ENCODE data around the gene TSPEAR.

TSPEAR gene

DNA sequence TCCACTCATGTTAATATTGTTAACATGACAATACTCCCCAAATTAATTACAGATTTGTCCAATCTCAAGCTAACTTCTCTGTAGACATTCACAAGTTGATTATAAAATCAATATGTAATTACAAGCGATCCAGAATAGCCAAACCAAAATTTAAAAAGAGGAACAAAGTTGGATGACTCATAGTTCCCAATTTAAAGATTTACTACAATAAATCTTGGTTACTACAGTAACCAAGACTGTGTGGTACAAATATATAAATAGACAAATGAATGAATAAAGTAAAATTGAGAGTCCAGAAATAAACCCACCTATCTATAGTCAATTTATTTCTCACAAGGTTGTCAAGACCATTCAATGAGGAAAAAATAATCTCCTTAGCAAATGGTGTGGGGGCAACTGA lies 145.0 kb downstream of the TSPEAR start:
- H3K4me3 ChIP-seq (ENCODE audit: insufficient read depth, low read length, poor library complexity, severe bottlenecking) = no peak overlapping the region
- H3F3A ChIP-seq (ENCODE audit: insufficient read depth) = no peaks in the 10 kb centered on the region
- H3K79me2 ChIP-seq (ENCODE audit: insufficient read depth, low read length) = no peaks in the 10 kb centered on the region
- no peak overlapping the region for H3K27ac ChIP-seq (ENCODE audit: low read depth, low read length)
- no peaks in the 10 kb centered on the region for H4K20me1 ChIP-seq (ENCODE audit: low read depth, low read length)
- no peaks in the 10 kb centered on the region for H3K27me3 ChIP-seq (ENCODE audit: low read length)
- no peak for TF ChIP-seq EZH2phosphoT487 (conservative IDR thresholded peaks at IDR 0.05; ENCODE audit: low read length)
- TF ChIP-seq, protein P1, sequence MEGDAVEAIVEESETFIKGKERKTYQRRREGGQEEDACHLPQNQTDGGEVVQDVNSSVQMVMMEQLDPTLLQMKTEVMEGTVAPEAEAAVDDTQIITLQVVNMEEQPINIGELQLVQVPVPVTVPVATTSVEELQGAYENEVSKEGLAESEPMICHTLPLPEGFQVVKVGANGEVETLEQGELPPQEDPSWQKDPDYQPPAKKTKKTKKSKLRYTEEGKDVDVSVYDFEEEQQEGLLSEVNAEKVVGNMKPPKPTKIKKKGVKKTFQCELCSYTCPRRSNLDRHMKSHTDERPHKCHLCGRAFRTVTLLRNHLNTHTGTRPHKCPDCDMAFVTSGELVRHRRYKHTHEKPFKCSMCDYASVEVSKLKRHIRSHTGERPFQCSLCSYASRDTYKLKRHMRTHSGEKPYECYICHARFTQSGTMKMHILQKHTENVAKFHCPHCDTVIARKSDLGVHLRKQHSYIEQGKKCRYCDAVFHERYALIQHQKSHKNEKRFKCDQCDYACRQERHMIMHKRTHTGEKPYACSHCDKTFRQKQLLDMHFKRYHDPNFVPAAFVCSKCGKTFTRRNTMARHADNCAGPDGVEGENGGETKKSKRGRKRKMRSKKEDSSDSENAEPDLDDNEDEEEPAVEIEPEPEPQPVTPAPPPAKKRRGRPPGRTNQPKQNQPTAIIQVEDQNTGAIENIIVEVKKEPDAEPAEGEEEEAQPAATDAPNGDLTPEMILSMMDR (IDR thresholded peaks at IDR 0.05; ENCODE audit: insufficient read depth, low read length, poor library complexity, severe bottlenecking) = no peak
- no peak overlapping the region for H3K4me2 ChIP-seq (ENCODE audit: low read depth, low read length, poor library complexity, severe bottlenecking)
- H3K9me3 ChIP-seq (ENCODE audit: insufficient read depth, low read length) = no peaks in the 10 kb centered on the region
- no peak overlapping the region for H2AFZ ChIP-seq (ENCODE audit: low read depth, low read length, severe bottlenecking)
- no peaks in the 10 kb centered on the region for H3K9me2 ChIP-seq (replicated peaks; ENCODE audit: insufficient read depth, low read length)
- no peak overlapping the region for H3K9ac ChIP-seq (ENCODE audit: low read length)
- no peaks in the 10 kb centered on the region for H3K36me3 ChIP-seq (ENCODE audit: low read length)

- Histone ChIP-seq H3K4me2 (ENCODE audit: low read depth, low read length, poor library complexity, severe bottlenecking) (no peak overlapping the region), H3K9ac (ENCODE audit: low read length) (no peak overlapping the region), H3K4me3 (ENCODE audit: insufficient read depth, low read length, poor library complexity, severe bottlenecking) (no peak overlapping the region), H3K9me3 (ENCODE audit: insufficient read depth, low read length) (no peaks in the 10 kb centered on the region), H2AFZ (ENCODE audit: low read depth, low read length, severe bottlenecking) (no peak overlapping the region), H3K79me2 (ENCODE audit: insufficient read depth, low read length) (no peaks in the 10 kb centered on the region), H4K20me1 (ENCODE audit: low read depth, low read length) (no peaks in the 10 kb centered on the region), H3K36me3 (ENCODE audit: low read length) (no peaks in the 10 kb centered on the region), H3F3A (ENCODE audit: insufficient read depth) (no peaks in the 10 kb centered on the region), H3K9me2 (replicated peaks; ENCODE audit: insufficient read depth, low read length) (no peaks in the 10 kb centered on the region), H3K27ac (ENCODE audit: low read depth, low read length) (no peak overlapping the region), H3K27me3 (ENCODE audit: low read length) (no peaks in the 10 kb centered on the region)
- TF ChIP-seq, protein P1 (IDR thresholded peaks at IDR 0.05; ENCODE audit: insufficient read depth, low read length, poor library complexity, severe bottlenecking) = no peak
- TF ChIP-seq EZH2phosphoT487 (conservative IDR thresholded peaks at IDR 0.05; ENCODE audit: low read length) = no peak
Measured at GRCh38 chr21:44564886-44565598, 146.3 kb downstream of the TSPEAR start.

GRCh38 chr21:44564099-44564498 lies 147.3 kb downstream of the TSPEAR start:
- H3K9ac ChIP-seq (ENCODE audit: low read length) = no peak overlapping the region
- no peaks in the 10 kb centered on the region for H3K9me3 ChIP-seq (ENCODE audit: insufficient read depth, low read length)
- TF ChIP-seq, protein P1 (IDR thresholded peaks at IDR 0.05; ENCODE audit: insufficient read depth, low read length, poor library complexity, severe bottlenecking) = no peak
- no peak for TF ChIP-seq EZH2phosphoT487 (conservative IDR thresholded peaks at IDR 0.05; ENCODE audit: low read length)
- no peak overlapping the region for H3K27ac ChIP-seq (ENCODE audit: low read depth, low read length)
- no peaks in the 10 kb centered on the region for H3K27me3 ChIP-seq (ENCODE audit: low read length)
- H3K4me2 ChIP-seq (ENCODE audit: low read depth, low read length, poor library complexity, severe bottlenecking) = no peak overlapping the region
- H3K9me2 ChIP-seq (replicated peaks; ENCODE audit: insufficient read depth, low read length) = no peaks in the 10 kb centered on the region
- no peak overlapping the region for H3K4me3 ChIP-seq (ENCODE audit: insufficient read depth, low read length, poor library complexity, severe bottlenecking)
- no peak overlapping the region for H2AFZ ChIP-seq (ENCODE audit: low read depth, low read length, severe bottlenecking)
- no peaks in the 10 kb centered on the region for H4K20me1 ChIP-seq (ENCODE audit: low read depth, low read length)
- no peaks in the 10 kb centered on the region for H3K36me3 ChIP-seq (ENCODE audit: low read length)
- H3F3A ChIP-seq (ENCODE audit: insufficient read depth) = no peaks in the 10 kb centered on the region
- no peaks in the 10 kb centered on the region for H3K79me2 ChIP-seq (ENCODE audit: insufficient read depth, low read length)

Measured in SU-DHL-6 (cell line).